ENCODE results near the gene CIITA. TPM values are rescaled to one million over a fixed set of nuclear protein-coding genes. Genes with fewer than 3 reads are reported as not detected.
"Not testable (repeated sequence)": the region's sequence is repeated elsewhere in the genome, so short reads cannot be mapped to it uniquely, and the experiment has no call there.

Gene CIITA, protein sequence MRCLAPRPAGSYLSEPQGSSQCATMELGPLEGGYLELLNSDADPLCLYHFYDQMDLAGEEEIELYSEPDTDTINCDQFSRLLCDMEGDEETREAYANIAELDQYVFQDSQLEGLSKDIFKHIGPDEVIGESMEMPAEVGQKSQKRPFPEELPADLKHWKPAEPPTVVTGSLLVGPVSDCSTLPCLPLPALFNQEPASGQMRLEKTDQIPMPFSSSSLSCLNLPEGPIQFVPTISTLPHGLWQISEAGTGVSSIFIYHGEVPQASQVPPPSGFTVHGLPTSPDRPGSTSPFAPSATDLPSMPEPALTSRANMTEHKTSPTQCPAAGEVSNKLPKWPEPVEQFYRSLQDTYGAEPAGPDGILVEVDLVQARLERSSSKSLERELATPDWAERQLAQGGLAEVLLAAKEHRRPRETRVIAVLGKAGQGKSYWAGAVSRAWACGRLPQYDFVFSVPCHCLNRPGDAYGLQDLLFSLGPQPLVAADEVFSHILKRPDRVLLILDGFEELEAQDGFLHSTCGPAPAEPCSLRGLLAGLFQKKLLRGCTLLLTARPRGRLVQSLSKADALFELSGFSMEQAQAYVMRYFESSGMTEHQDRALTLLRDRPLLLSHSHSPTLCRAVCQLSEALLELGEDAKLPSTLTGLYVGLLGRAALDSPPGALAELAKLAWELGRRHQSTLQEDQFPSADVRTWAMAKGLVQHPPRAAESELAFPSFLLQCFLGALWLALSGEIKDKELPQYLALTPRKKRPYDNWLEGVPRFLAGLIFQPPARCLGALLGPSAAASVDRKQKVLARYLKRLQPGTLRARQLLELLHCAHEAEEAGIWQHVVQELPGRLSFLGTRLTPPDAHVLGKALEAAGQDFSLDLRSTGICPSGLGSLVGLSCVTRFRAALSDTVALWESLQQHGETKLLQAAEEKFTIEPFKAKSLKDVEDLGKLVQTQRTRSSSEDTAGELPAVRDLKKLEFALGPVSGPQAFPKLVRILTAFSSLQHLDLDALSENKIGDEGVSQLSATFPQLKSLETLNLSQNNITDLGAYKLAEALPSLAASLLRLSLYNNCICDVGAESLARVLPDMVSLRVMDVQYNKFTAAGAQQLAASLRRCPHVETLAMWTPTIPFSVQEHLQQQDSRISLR
- total RNA-seq: 10 to 100 TPM in 2 of 3 donors, 1 to 10 TPM in 1; 5.6 to 14.6 (median 11.1) TPM

DNA sequence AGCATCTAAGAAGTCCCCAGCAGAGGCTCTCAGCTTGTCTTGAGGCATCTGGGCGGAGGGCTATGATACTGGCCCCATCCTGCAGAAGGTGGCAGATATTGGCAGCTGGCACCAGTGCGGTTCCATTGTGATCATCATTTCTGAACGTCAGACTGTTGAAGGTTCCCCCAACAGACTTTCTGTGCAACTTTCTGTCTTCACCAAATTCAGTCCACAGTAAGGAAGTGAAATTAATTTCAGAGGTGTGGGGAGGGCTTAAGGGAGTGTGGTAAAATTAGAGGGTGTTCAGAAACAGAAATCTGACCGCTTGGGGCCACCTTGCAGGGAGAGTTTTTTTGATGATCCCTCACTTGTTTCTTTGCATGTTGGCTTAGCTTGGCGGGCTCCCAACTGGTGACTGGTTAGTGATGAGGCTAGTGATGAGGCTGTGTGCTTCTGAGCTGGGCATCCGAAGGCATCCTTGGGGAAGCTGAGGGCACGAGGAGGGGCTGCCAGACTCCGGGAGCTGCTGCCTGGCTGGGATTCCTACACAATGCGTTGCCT is at the start of gene CIITA:
Gene CIITA, plus strand, starts transcription at position 404 of the 543 bp plus-strand sequence. Its CDS starts 129 bp downstream, at position 533.
- Histone ChIP-seq H3K36me3 (no peaks in the 10 kb centered on the region), H3K27ac (peak within 1 kb of the TSS in 1 of 2 donors; percentile 32), H3K9me3 (no peaks in the 10 kb centered on the region), H3K4me3 (peak within 1 kb of the TSS in 2 of 3 donors; percentile 61 to 68), H3K27me3 (no peaks in the 10 kb centered on the region), H3K4me1 (no peaks in the 10 kb centered on the region)
- intact Hi-C loops (cut with DNase I; ENCODE audit: low total_unique reads): loop anchor here (2.0 kb wide), 1 partner anchor 88 kb away; no protein-coding TSS in a partner anchor
- TF ChIP-seq POLR2A (IDR thresholded peaks at IDR 0.05) (no peak), POLR2AphosphoS5 (IDR thresholded peaks at IDR 0.05) (no peak)
- TF ChIP-seq, protein P1, sequence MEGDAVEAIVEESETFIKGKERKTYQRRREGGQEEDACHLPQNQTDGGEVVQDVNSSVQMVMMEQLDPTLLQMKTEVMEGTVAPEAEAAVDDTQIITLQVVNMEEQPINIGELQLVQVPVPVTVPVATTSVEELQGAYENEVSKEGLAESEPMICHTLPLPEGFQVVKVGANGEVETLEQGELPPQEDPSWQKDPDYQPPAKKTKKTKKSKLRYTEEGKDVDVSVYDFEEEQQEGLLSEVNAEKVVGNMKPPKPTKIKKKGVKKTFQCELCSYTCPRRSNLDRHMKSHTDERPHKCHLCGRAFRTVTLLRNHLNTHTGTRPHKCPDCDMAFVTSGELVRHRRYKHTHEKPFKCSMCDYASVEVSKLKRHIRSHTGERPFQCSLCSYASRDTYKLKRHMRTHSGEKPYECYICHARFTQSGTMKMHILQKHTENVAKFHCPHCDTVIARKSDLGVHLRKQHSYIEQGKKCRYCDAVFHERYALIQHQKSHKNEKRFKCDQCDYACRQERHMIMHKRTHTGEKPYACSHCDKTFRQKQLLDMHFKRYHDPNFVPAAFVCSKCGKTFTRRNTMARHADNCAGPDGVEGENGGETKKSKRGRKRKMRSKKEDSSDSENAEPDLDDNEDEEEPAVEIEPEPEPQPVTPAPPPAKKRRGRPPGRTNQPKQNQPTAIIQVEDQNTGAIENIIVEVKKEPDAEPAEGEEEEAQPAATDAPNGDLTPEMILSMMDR (IDR thresholded peaks at IDR 0.05): no peak
- DNase-seq (ENCODE audit: low spot score in 2 of 2): peak; percentile 58 to 59

DNA sequence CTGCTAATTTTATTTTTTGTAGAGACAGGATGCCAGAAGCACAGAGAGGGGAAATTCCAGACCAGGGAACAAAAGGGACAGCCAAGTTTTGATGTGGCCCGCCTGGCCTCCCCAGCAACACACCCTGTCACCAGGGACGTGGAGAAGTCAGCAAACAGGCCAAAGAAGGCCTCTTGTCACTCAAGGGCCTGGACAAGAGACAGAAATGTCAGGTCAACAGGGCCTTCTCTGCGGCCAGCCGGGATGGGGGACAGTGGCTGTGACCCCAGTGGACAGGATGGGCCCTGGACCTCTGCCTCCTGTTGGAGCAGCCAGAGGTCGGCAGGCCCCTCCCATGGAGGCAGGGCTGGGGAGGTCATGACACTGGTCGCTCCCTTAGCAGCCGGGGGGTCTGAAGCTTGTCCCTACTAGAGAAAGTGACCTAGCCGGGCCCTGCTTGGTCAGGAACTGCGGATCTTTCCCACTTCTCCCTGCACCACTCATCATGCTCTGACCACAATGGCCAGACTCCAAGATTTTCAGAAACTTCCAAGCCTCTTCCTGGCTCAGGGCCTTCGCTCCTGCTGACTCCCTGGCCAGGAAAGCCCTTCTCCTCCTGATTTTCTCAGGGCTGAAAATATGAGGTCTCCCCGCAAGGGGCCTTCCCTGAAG is 49.2 kb upstream of the CIITA start:
- H3K27me3 ChIP-seq: no peaks in the 10 kb centered on the region
- H3K4me3 ChIP-seq: peak overlapping the region in 2 of 3 donors; percentile 29 to 60
- no peaks in the 10 kb centered on the region for H3K36me3 ChIP-seq
- no peaks in the 10 kb centered on the region for H3K9me3 ChIP-seq
- intact Hi-C loops (cut with DNase I; ENCODE audit: low total_unique reads): no loop called here
- H3K4me1 ChIP-seq: peaks cover 6 to 14% of the 10 kb centered on the region in 2 donors
- H3K27ac ChIP-seq: peak overlapping the region; percentile 94 to 98
- peak; percentile 67 to 84 for DNase-seq (ENCODE audit: low spot score in 2 of 2)
- TF ChIP-seq, protein P1 (IDR thresholded peaks at IDR 0.05): no peak
- TF ChIP-seq POLR2AphosphoS5 (IDR thresholded peaks at IDR 0.05): peak in 2 of 3 donors; percentile 42 to 79

DNA sequence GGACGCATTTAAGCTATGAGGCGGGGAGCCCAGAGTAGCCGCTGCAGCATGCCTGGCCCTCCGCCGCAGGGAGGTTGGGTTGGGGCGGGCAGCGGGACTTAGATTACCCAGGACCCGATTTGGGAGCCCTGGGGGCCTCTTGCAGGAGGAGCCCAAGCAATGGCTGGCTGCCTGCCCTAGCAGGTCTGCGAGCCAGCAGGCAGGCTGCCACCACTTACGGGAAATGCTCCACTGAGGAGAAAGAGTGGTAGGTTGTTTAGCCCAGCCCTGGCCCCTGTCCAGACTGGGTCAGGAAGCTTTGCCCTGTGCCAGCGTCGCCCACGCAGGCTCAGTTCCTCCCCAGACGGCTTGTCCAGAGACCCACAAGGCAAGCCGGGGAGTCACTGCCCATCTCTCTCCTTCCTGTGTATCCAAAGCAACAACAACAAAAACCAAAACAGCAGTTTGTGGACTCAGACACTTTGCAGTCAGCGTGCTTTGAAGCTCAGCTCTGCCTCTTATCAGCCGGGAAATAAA is 48.1 kb upstream of the CIITA start:
- H3K27ac ChIP-seq: peak overlapping the region; percentile 94 to 98
- peak; percentile 80 to 97 (median 94) for TF ChIP-seq POLR2AphosphoS5 (IDR thresholded peaks at IDR 0.05)
- TF ChIP-seq, protein P1 (IDR thresholded peaks at IDR 0.05): no peak
- TF ChIP-seq POLR2A (IDR thresholded peaks at IDR 0.05): no peak
- intact Hi-C loops (cut with DNase I; ENCODE audit: low total_unique reads): no loop called here
- no peaks in the 10 kb centered on the region for H3K36me3 ChIP-seq
- DNase-seq (ENCODE audit: low spot score in 2 of 2): peak; percentile 94
- no peaks in the 10 kb centered on the region for H3K9me3 ChIP-seq
- peak overlapping the region in 2 of 3 donors; percentile 29 to 60 for H3K4me3 ChIP-seq
- no peaks in the 10 kb centered on the region for H3K27me3 ChIP-seq
- H3K4me1 ChIP-seq: peaks cover 6 to 14% of the 10 kb centered on the region in 2 donors

DNA sequence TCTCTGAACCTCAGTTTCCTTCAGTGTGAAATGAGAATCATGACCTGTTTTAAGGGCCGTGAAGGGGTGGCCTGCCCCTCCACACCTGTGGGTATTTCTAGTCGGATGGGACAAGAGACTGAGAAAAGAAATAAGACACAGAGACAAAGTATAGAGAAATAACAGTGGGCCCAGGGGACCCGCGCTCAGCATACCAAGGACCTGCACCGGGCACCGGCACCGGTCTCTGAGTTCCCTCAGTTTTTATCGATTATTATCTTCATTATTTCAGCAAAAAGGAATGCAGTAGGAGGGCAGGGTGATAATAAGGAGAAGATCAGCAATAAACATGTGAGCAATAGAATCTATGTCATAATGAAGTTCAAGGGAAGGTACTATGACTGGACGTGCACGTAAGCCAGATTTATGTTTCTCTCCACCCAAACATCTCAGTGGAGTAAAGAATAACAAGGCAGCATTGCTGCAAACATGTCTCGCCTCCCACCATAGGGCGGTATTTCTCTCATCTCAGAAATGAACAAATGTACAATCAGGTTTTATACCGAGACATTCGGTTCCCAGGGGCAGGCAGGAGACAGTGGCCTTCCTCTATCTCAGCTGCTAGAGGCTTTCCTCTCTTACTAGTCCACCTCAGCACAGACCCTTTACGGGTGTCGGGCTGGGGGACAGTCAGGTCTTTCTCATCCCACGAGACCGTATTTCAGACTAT is 47.5 kb upstream of the CIITA start:
- Histone ChIP-seq H3K4me1 (peaks cover 6 to 14% of the 10 kb centered on the region in 2 donors), H3K27ac (peak overlapping the region; percentile 94 to 98), H3K4me3 (peak overlapping the region in 1 of 3 donors; percentile 60)
- intact Hi-C loops (cut with DNase I; ENCODE audit: low total_unique reads); H3K27me3 ChIP-seq; DNase-seq (ENCODE audit: low spot score in 2 of 2); H3K36me3 ChIP-seq; H3K9me3 ChIP-seq: not testable (repeated sequence)

DNA sequence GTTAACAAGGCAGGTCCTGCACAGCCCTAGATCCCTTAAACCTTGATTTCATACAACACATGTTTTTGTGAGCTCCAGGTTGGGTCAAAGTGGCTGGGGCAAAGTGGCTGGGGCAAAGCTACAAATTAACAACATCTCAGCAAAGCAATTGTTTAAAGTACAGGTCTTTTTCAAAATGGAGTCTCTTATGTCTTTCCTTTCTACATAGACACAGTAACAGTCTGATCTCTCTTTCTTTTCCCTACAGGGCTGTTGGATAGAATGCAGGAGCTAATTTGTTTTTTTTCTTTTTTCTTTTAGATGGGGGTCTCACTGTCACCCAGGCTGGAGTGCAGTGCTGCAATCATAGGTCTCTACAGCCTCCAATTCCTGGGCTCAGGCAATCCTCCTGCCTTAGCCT is 46.8 kb upstream of the CIITA start:
- intact Hi-C loops (cut with DNase I; ENCODE audit: low total_unique reads); H3K9me3 ChIP-seq; DNase-seq (ENCODE audit: low spot score in 2 of 2); H3K36me3 ChIP-seq; H3K27me3 ChIP-seq; H3K4me3 ChIP-seq: not testable (repeated sequence)
- peaks cover 6 to 14% of the 10 kb centered on the region in 2 donors for H3K4me1 ChIP-seq
- H3K27ac ChIP-seq: peak overlapping the region in 1 of 2 donors; percentile 52
